A673 (cell line): Measurements from ENCODE around the gene BTF3L4. TPM values are rescaled to one million over a fixed set of nuclear protein-coding genes. Genes with fewer than 3 reads are reported as not detected.

Source experiments
- BruUV-seq: library from RNA; stranded (reverse); fragments of 400-500 nt; replicated peaks from 2 replicates; lab custom pipeline; 2021; lab: Mats Ljungman, UMichigan
- CTCF ChIA-PET: fragments of 300-600 bp; sonication (Branson Sonifier 250); formaldehyde crosslinking; loops from one replicate; lab custom pipeline; 2022; ENCODE audit warnings: antibody characterized with exemption; lab: Charles Lee
- POLR2A ChIA-PET: fragments of 300-600 bp; sonication (Branson Sonifier 250); formaldehyde crosslinking; loops from one replicate; lab custom pipeline; 2022; ENCODE audit warnings: antibody characterized with exemption; ENCODE audit not compliant: low non-redundant PET; lab: Charles Lee
- DNase-seq: peaks from one replicate; pipeline ENCODE4 v3.0.0-alpha.2; 2015; ENCODE audit warnings: low spot score
- H3K27ac ChIP-seq: fragments of 200-600 bp; sonication (generic); 2 replicates; pipeline ENCODE4 v1.5.1; 2016; ENCODE audit warnings: mixed run types, low read depth, mild to moderate bottlenecking, mixed read lengths, antibody characterized with exemption, low read length; ENCODE audit not compliant: poor library complexity, severe bottlenecking
- H3K27me3 ChIP-seq: fragments of 200-600 bp; sonication (generic); replicated peaks from 2 replicates; pipeline ENCODE4 v1.6.1; 2017; ENCODE audit warnings: mixed run types, low read depth, mild to moderate bottlenecking, mixed read lengths, antibody characterized with exemption, low read length; ENCODE audit not compliant: insufficient read depth, poor library complexity
- H3K36me3 ChIP-seq: fragments of 200-600 bp; sonication (generic); 2 replicates; pipeline ENCODE4 v1.6.1; 2016; ENCODE audit warnings: mixed run types, mild to moderate bottlenecking, mixed read lengths, antibody characterized with exemption, low read length; ENCODE audit not compliant: insufficient read depth, poor library complexity, severe bottlenecking
- H3K4me1 ChIP-seq: fragments of 200-600 bp; sonication (generic); 2 replicates; pipeline ENCODE4 v1.6.1; 2017; ENCODE audit warnings: mixed run types, mild to moderate bottlenecking, mixed read lengths, antibody characterized with exemption, low read length; ENCODE audit not compliant: insufficient read depth, poor library complexity, severe bottlenecking
- H3K4me3 ChIP-seq: fragments of 200-600 bp; sonication (generic); 2 replicates; pipeline ENCODE4 v1.5.1; 2016; ENCODE audit warnings: low read depth, mixed run types, mild to moderate bottlenecking, mixed read lengths, low read length; ENCODE audit not compliant: poor library complexity, severe bottlenecking
- H3K9me3 ChIP-seq: fragments of 200-600 bp; sonication (generic); 2 replicates; pipeline ENCODE4 v1.6.1; 2016; ENCODE audit warnings: mixed run types, low read depth, mild to moderate bottlenecking, mixed read lengths, antibody characterized with exemption, low read length; ENCODE audit not compliant: poor library complexity, severe bottlenecking
- CTCF ChIP-seq: fragments of 300-800, 200-600 bp; sonication (generic); conservative IDR thresholded peaks from 2 replicates; pipeline ENCODE4 v1.5.1; 2017; ENCODE audit warnings: low read depth, mild to moderate bottlenecking, antibody characterized with exemption, low read length, moderate library complexity, mixed read lengths
- EZH2 ChIP-seq: fragments of 200-600 bp; sonication (generic); IDR thresholded peaks from 2 replicates; pipeline ENCODE4 v1.6.1; 2017; ENCODE audit warnings: borderline replicate concordance, low read depth, mild to moderate bottlenecking, mixed read lengths, antibody characterized with exemption, low read length; ENCODE audit not compliant: poor library complexity, severe bottlenecking
- intact Hi-C: fragments of 100-400 bp; cut with micrococcal nuclease; formaldehyde crosslinking; loops from one replicate; pipeline ENCODE4 v1.10.0; 2022; ENCODE audit not compliant: unreplicated experiment
- total RNA-seq: library from RNA; stranded (reverse); gene quantifications from 2 replicates; pipeline ENCODE4 v1.2.3, GENCODE V29; 2021

Gene BTF3L4
- total RNA-seq, 1 experiment from 2014 or later, result 87.0 TPM

- DNase-seq, result no peak
- Histone ChIP-seq H3K36me3 (no peaks in the 10 kb centered on the region), H3K4me3 (no peak overlapping the region), H3K4me1 (no peaks in the 10 kb centered on the region), H3K27ac (no peak overlapping the region), H3K27me3 (no peaks in the 10 kb centered on the region), H3K9me3 (no peaks in the 10 kb centered on the region)
- CTCF ChIA-PET, result no interaction called here
- no TSS peak for BruUV-seq
- intact Hi-C loops, result no loop called here
- POLR2A ChIA-PET, result no interaction called here
- no peak for TF ChIP-seq CTCF
- no peak for TF ChIP-seq EZH2
Measured at GRCh38 chr1:52111492-52111891, 55.4 kb downstream of the BTF3L4 start.

- TF ChIP-seq CTCF, result no peak
- no peak for TF ChIP-seq EZH2
- POLR2A ChIA-PET, result no interaction called here
- Histone ChIP-seq H3K9me3 (no peaks in the 10 kb centered on the region), H3K27ac (no peak overlapping the region), H3K27me3 (no peaks in the 10 kb centered on the region), H3K4me3 (no peak overlapping the region), H3K36me3 (no peaks in the 10 kb centered on the region), H3K4me1 (no peaks in the 10 kb centered on the region)
- BruUV-seq, result no TSS peak
- intact Hi-C loops, result no loop called here
- CTCF ChIA-PET, result interaction anchor here (0.7 kb wide), 1 partner anchor 340 kb away, joined by 8 read pairs; no protein-coding TSS in a partner anchor
- DNase-seq, result no peak
Measured at GRCh38 chr1:52112489-52112888, 56.4 kb downstream of the BTF3L4 start.

GRCh38 chr1:52119301-52120079 lies 63.4 kb downstream of the BTF3L4 start:
- H3K9me3 ChIP-seq, result no peaks in the 10 kb centered on the region
- no peaks in the 10 kb centered on the region for H3K36me3 ChIP-seq
- H3K4me1 ChIP-seq, result no peaks in the 10 kb centered on the region
- ChIA-PET CTCF (no interaction called here), POLR2A (no interaction called here)
- H3K27ac ChIP-seq, result no peak overlapping the region
- TF ChIP-seq CTCF (no peak), EZH2 (no peak)
- DNase-seq, result no peak
- intact Hi-C loops, result no loop called here
- no peak overlapping the region for H3K4me3 ChIP-seq
- no TSS peak for BruUV-seq
- H3K27me3 ChIP-seq, result no peaks in the 10 kb centered on the region
